Neural cell (in vitro differentiated cells): ENCODE results near the gene KIF21B. TPM values are rescaled to one million over a fixed set of nuclear protein-coding genes. Genes with fewer than 3 reads are reported as not detected.

Experiments
- H2AFZ ChIP-seq: fragments of 200-600, 300-800 bp; sonication (generic), shearing (Covaris generic); 2 replicates; pipeline ENCODE4 v1.6.0; 2014; ENCODE audit warnings: low read depth, mild to moderate bottlenecking, antibody characterized with exemption, low read length, moderate library complexity
- H3F3A ChIP-seq: fragments of 200-600 bp; shearing (Covaris generic); 2 replicates; pipeline ENCODE4 v1.6.1; 2016; ENCODE audit warnings: mild to moderate bottlenecking, moderate library complexity, mixed read lengths, antibody characterized with exemption, low read length; ENCODE audit not compliant: insufficient read depth, poor library complexity, severe bottlenecking
- H3K27ac ChIP-seq: fragments of 200-600, 300-800 bp; sonication (generic), shearing (Covaris generic); 2 replicates; pipeline ENCODE4 v1.5.1; 2014; ENCODE audit warnings: mild to moderate bottlenecking, low read length, moderate library complexity
- H3K27me3 ChIP-seq: fragments of 300-800, 200-600 bp; sonication (generic), shearing (Covaris generic); 2 replicates; pipeline ENCODE4 v1.6.0; 2014; ENCODE audit warnings: mild to moderate bottlenecking, low read depth, low read length, moderate library complexity; ENCODE audit not compliant: insufficient read depth
- H3K36me3 ChIP-seq: fragments of 300-800, 200-600 bp; sonication (generic), shearing (Covaris generic); 2 replicates; pipeline ENCODE4 v1.5.1; 2014; ENCODE audit warnings: mild to moderate bottlenecking, antibody characterized with exemption, low read length, moderate library complexity; ENCODE audit not compliant: insufficient read depth
- H3K4me2 ChIP-seq: fragments of 300-800, 200-600 bp; sonication (generic), shearing (Covaris generic); 2 replicates; pipeline ENCODE4 v1.6.0; 2014; ENCODE audit warnings: mild to moderate bottlenecking, low read length
- H3K4me3 ChIP-seq: fragments of 300-800, 200-600 bp; sonication (generic), shearing (Covaris generic); 2 replicates; pipeline ENCODE4 v1.5.1; 2014; ENCODE audit warnings: mild to moderate bottlenecking, low read length, moderate library complexity
- H3K79me2 ChIP-seq: fragments of 200-600 bp; shearing (Covaris generic); replicated peaks from 2 replicates; pipeline ENCODE4 v1.6.0; 2014; ENCODE audit warnings: mild to moderate bottlenecking, low read length, moderate library complexity; ENCODE audit not compliant: insufficient read depth
- H3K9ac ChIP-seq: fragments of 300-800, 200-600 bp; sonication (generic), shearing (Covaris generic); 2 replicates; pipeline ENCODE4 v1.6.1; 2016; ENCODE audit warnings: mild to moderate bottlenecking, low read length, mixed read lengths
- H3K9me2 ChIP-seq: fragments of 200-600 bp; shearing (Covaris generic); 2 replicates; pipeline ENCODE4 v1.6.1; 2016; ENCODE audit warnings: mild to moderate bottlenecking, low read length, mixed read lengths; ENCODE audit not compliant: insufficient read depth
- H3K9me3 ChIP-seq: fragments of 200-600, 300-800 bp; sonication (generic), shearing (Covaris generic); 2 replicates; pipeline ENCODE4 v1.6.1; 2016; ENCODE audit warnings: mild to moderate bottlenecking, mixed run types, low read length, moderate library complexity, mixed read lengths
- H4K20me1 ChIP-seq: fragments of 200-600 bp; shearing (Covaris generic); 2 replicates; pipeline ENCODE4 v1.6.1; 2016; ENCODE audit warnings: mild to moderate bottlenecking, mixed run types; ENCODE audit not compliant: insufficient read depth
- EP300 ChIP-seq: fragments of 450-650 bp; conservative IDR thresholded peaks from 2 replicates; pipeline ENCODE4 v1.6.1; 2014; ENCODE audit warnings: antibody characterized with exemption, mild to moderate bottlenecking, moderate library complexity; ENCODE audit not compliant: poor library complexity, severe bottlenecking
- EZH2 ChIP-seq: fragments of 200-600, 300-800 bp; shearing (Covaris generic), sonication (generic); IDR thresholded peaks from 2 replicates; pipeline ENCODE4 v1.6.1; 2014; ENCODE audit warnings: antibody characterized with exemption, low read length, borderline replicate concordance, mild to moderate bottlenecking; ENCODE audit not compliant: insufficient read depth, poor library complexity, severe bottlenecking
- MXI1 ChIP-seq: fragments of 450-650 bp; conservative IDR thresholded peaks from 2 replicates; pipeline ENCODE4 v1.6.1; 2014; ENCODE audit warnings: antibody characterized with exemption, mild to moderate bottlenecking; ENCODE audit not compliant: poor library complexity, severe bottlenecking
- POLR2AphosphoS5 ChIP-seq: IDR thresholded peaks from 2 replicates; pipeline ENCODE4 v1.6.1; 2012
- RAD21 ChIP-seq: fragments of 450-650 bp; conservative IDR thresholded peaks from 2 replicates; pipeline ENCODE4 v1.6.1; 2014; ENCODE audit warnings: antibody characterized with exemption, mild to moderate bottlenecking, moderate library complexity
- SMC3 ChIP-seq: fragments of 450-650 bp; conservative IDR thresholded peaks from 2 replicates; pipeline ENCODE4 v1.6.1; 2014; ENCODE audit warnings: antibody characterized with exemption, mild to moderate bottlenecking, moderate library complexity; ENCODE audit not compliant: poor library complexity
- TAF1 ChIP-seq: IDR thresholded peaks from 2 replicates; pipeline ENCODE4 v1.6.1; 2012; ENCODE audit warnings: low read depth
- polyA plus RNA-seq: library from polyadenylated mRNA; depleted of rRNA; stranded (reverse); fragments of >200 nt; gene quantifications from 2 replicates; pipeline ENCODE4 v1.2.3, GENCODE V29; 2014
- TF ChIP-seq, protein P1 (sequence below): IDR thresholded peaks from 2 replicates; pipeline ENCODE4 v1.6.1; 2012; ENCODE audit warnings: borderline replicate concordance
- TF ChIP-seq, protein P2 (sequence below): fragments of 450-650 bp; IDR thresholded peaks from 2 replicates; pipeline ENCODE4 v1.5.1; 2014; ENCODE audit warnings: antibody characterized with exemption, mild to moderate bottlenecking, moderate library complexity; ENCODE audit not compliant: poor library complexity, severe bottlenecking

KIF21B gene
- polyA plus RNA-seq, 1 donor from 2014 or later = 53.7 TPM

DNA sequence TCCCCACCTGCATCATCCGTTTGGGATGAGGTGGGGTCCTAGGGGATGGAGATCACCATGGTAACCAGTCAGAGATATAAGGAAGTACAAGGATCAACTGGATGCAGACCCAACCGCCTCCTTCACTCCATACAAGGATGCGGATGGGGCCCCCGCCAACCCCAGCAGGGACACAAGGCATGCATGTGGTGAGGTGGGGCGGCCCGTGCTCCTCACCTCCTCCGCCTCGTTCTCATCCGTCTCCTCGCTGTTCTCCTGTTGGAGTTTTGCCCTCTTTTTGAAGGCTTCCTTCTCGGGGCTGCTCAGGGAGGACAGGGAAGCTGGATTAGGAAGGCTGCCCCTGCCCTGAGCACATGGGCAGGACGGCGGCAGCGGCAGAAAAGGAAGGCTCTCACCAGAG is 23.8 kb downstream of the KIF21B start:
- Histone ChIP-seq H3F3A (no peaks in the 10 kb centered on the region), H3K4me3 (no peak overlapping the region), H3K9ac (no peak overlapping the region), H3K27ac (no peak overlapping the region), H2AFZ (no peak overlapping the region), H3K9me2 (no peaks in the 10 kb centered on the region), H3K36me3 (peaks cover 18% of the 10 kb centered on the region), H3K27me3 (no peaks in the 10 kb centered on the region), H3K79me2 (no peaks in the 10 kb centered on the region), H3K9me3 (no peaks in the 10 kb centered on the region), H4K20me1 (peaks cover 5% of the 10 kb centered on the region), H3K4me2 (no peak overlapping the region)
- TF ChIP-seq EZH2 = no peak
- TF ChIP-seq MXI1 = no peak
- TF ChIP-seq, protein P1, sequence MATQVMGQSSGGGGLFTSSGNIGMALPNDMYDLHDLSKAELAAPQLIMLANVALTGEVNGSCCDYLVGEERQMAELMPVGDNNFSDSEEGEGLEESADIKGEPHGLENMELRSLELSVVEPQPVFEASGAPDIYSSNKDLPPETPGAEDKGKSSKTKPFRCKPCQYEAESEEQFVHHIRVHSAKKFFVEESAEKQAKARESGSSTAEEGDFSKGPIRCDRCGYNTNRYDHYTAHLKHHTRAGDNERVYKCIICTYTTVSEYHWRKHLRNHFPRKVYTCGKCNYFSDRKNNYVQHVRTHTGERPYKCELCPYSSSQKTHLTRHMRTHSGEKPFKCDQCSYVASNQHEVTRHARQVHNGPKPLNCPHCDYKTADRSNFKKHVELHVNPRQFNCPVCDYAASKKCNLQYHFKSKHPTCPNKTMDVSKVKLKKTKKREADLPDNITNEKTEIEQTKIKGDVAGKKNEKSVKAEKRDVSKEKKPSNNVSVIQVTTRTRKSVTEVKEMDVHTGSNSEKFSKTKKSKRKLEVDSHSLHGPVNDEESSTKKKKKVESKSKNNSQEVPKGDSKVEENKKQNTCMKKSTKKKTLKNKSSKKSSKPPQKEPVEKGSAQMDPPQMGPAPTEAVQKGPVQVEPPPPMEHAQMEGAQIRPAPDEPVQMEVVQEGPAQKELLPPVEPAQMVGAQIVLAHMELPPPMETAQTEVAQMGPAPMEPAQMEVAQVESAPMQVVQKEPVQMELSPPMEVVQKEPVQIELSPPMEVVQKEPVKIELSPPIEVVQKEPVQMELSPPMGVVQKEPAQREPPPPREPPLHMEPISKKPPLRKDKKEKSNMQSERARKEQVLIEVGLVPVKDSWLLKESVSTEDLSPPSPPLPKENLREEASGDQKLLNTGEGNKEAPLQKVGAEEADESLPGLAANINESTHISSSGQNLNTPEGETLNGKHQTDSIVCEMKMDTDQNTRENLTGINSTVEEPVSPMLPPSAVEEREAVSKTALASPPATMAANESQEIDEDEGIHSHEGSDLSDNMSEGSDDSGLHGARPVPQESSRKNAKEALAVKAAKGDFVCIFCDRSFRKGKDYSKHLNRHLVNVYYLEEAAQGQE = no peak

DNA sequence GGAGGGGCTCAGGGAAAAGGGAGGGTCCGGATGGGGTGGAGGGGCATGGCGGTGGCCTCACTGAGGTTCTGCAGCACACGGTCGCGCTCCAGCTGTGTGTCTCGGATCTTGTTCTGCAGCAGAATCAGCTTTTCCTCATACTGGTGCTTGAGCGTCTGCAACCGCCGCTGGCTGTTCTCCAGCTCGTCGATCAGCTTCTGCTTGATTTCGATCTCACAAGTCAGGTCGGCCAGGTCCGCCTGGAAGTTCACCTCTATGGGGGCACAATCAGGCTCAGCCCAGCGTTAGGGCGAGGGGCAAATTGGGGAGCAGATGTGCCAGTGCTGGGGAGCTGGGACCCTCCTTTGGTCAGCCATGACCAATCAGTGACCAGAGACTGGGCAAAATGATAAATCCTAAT is 25.2 kb downstream of the KIF21B start:
- Histone ChIP-seq H2AFZ (no peak overlapping the region), H3F3A (no peaks in the 10 kb centered on the region), H3K9me2 (no peaks in the 10 kb centered on the region), H3K27me3 (no peaks in the 10 kb centered on the region), H3K9me3 (no peaks in the 10 kb centered on the region), H3K27ac (no peak overlapping the region), H3K79me2 (no peaks in the 10 kb centered on the region), H3K4me3 (no peak overlapping the region), H4K20me1 (peaks cover 5% of the 10 kb centered on the region), H3K36me3 (peaks cover 11% of the 10 kb centered on the region), H3K9ac (no peak overlapping the region), H3K4me2 (no peak overlapping the region)
- TF ChIP-seq SMC3 (no peak), RAD21 (no peak), TAF1 (no peak), EZH2 (no peak), EP300 (no peak), POLR2AphosphoS5 (no peak), MXI1 (no peak)
- TF ChIP-seq, protein P1 = no peak
- TF ChIP-seq, protein P2, sequence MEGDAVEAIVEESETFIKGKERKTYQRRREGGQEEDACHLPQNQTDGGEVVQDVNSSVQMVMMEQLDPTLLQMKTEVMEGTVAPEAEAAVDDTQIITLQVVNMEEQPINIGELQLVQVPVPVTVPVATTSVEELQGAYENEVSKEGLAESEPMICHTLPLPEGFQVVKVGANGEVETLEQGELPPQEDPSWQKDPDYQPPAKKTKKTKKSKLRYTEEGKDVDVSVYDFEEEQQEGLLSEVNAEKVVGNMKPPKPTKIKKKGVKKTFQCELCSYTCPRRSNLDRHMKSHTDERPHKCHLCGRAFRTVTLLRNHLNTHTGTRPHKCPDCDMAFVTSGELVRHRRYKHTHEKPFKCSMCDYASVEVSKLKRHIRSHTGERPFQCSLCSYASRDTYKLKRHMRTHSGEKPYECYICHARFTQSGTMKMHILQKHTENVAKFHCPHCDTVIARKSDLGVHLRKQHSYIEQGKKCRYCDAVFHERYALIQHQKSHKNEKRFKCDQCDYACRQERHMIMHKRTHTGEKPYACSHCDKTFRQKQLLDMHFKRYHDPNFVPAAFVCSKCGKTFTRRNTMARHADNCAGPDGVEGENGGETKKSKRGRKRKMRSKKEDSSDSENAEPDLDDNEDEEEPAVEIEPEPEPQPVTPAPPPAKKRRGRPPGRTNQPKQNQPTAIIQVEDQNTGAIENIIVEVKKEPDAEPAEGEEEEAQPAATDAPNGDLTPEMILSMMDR = no peak
